ENCODE data around the gene PNLIPRP2.
A peak's percentile ranks its signal among the peaks of the same experiment; 100 is the strongest.

DNA sequence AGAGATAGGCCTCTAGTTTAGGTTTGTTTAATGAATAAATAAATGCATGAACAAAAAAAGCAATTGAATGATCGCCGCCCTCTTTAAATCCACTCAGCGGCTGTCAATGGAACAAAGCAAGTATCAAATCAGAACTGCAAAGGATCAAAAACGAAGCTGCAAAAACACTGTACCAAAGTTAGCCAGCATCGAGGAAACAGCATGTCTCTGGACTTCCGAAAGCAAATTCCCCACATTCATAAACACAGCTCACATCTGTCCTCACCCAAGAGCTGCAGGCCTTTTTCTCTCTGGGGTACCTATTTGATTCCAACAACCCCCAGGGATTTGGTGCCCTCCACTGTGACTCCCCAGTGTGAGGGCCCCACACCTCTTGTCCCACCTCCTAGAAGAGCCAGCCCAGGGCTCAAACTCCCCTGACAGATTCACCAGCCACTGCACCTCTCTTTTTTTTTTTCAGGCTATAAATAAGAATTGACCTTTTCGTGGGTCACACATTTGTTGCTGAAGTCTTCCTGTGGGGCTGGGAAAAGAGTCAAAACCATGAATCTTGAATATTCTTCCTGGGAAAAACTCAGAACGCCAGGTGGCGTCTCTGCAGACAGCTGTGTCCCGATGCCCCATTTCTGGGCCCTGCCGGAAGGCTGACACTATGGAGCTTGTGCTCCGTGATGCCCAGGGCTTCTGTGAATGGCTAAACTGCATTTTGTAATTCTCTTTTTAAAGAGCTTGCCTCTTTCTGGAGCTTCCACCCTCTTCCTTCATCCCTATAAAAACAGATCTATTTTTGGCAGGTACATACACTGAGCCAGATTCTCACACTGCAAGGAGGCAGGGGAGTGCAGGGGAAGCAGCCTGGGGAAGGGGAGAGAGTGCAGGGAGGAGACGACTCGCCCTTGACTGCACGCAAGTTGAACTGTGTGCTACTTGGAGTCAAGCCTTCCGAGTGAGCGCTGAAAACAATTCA is 69.9 kb downstream of the PNLIPRP2 start:
- TF ChIP-seq, protein P1, sequence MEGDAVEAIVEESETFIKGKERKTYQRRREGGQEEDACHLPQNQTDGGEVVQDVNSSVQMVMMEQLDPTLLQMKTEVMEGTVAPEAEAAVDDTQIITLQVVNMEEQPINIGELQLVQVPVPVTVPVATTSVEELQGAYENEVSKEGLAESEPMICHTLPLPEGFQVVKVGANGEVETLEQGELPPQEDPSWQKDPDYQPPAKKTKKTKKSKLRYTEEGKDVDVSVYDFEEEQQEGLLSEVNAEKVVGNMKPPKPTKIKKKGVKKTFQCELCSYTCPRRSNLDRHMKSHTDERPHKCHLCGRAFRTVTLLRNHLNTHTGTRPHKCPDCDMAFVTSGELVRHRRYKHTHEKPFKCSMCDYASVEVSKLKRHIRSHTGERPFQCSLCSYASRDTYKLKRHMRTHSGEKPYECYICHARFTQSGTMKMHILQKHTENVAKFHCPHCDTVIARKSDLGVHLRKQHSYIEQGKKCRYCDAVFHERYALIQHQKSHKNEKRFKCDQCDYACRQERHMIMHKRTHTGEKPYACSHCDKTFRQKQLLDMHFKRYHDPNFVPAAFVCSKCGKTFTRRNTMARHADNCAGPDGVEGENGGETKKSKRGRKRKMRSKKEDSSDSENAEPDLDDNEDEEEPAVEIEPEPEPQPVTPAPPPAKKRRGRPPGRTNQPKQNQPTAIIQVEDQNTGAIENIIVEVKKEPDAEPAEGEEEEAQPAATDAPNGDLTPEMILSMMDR (IDR thresholded peaks at IDR 0.05): peak in 2 of 7 experiments; percentile 36 to 39
- no peak for TF ChIP-seq POLR2A (IDR thresholded peaks at IDR 0.05)

All from body of pancreas (tissue), 4 donors.